SK-N-SH treated with all-trans-retinoic acid at 6 μM for 48 hours (cell line): ENCODE data around the gene KCNG2.

Experiments used
- ATAC-seq: fragments of 200-7000 bp; cut with Tn5 transposase; 3 replicates; pipeline ENCODE4 v1.9.1; 2020; ENCODE audit warnings: mild to moderate bottlenecking, moderate library complexity
- BACH2 ChIP-seq: fragments of 250-450 bp; sonication (Bioruptor Pico); IDR thresholded peaks from 2 replicates; pipeline ENCODE4 v1.9.0; 2021; ENCODE audit warnings: mild to moderate bottlenecking, borderline replicate concordance
- ESRRG ChIP-seq: fragments of 250-450 bp; sonication (Bioruptor Pico); IDR thresholded peaks from 2 replicates; pipeline ENCODE4 v1.6.1; 2021; ENCODE audit warnings: mild to moderate bottlenecking
- GLIS3 ChIP-seq: fragments of 250-450 bp; sonication (Bioruptor Pico); IDR thresholded peaks from 2 replicates; pipeline ENCODE4 v1.5.0; 2020; ENCODE audit warnings: mild to moderate bottlenecking, moderate library complexity
- ISL1 ChIP-seq: fragments of 250-450 bp; sonication (Bioruptor Pico); IDR thresholded peaks from 2 replicates; pipeline ENCODE4 v2.1.2; 2022; ENCODE audit warnings: mild to moderate bottlenecking, moderate library complexity
- PPARA ChIP-seq: fragments of 250-450 bp; sonication (Bioruptor Pico); IDR thresholded peaks from 2 replicates; pipeline ENCODE4 v1.5.0; 2020; ENCODE audit warnings: mild to moderate bottlenecking, borderline replicate concordance
- RARB ChIP-seq: fragments of 250-450 bp; sonication (Bioruptor Pico); IDR thresholded peaks from 2 replicates; pipeline ENCODE4 v1.8.0; 2021; ENCODE audit warnings: mild to moderate bottlenecking, moderate library complexity
- SNAI2 ChIP-seq: fragments of 250-450 bp; sonication (Bioruptor Pico); IDR thresholded peaks from 2 replicates; pipeline ENCODE4 v1.5.0; 2020; ENCODE audit warnings: mild to moderate bottlenecking, moderate library complexity
- TCF4 ChIP-seq: fragments of 250-450 bp; sonication (Bioruptor Pico); IDR thresholded peaks from 2 replicates; pipeline ENCODE4 v1.8.0; 2021; ENCODE audit warnings: mild to moderate bottlenecking, moderate library complexity, borderline replicate concordance
- ZC3H10 ChIP-seq: fragments of 250-450 bp; sonication (Bioruptor Pico); IDR thresholded peaks from 2 replicates; pipeline ENCODE4 v1.5.1; 2021; ENCODE audit warnings: mild to moderate bottlenecking, moderate library complexity
- ZFP3 ChIP-seq: fragments of 250-450 bp; sonication (Bioruptor Pico); IDR thresholded peaks from 2 replicates; pipeline ENCODE4 v1.5.0; 2020; ENCODE audit warnings: mild to moderate bottlenecking, moderate library complexity
- ZFP30 ChIP-seq: fragments of 450-650 bp; formaldehyde crosslinking; IDR thresholded peaks from 2 replicates; pipeline ENCODE4 v1.5.0; 2022; ENCODE audit warnings: mild to moderate bottlenecking, moderate library complexity
- ZNF565 ChIP-seq: fragments of 450-650 bp; formaldehyde crosslinking; conservative IDR thresholded peaks from 2 replicates; pipeline ENCODE4 v1.5.0; 2020; ENCODE audit warnings: low read depth, mild to moderate bottlenecking, moderate library complexity
- ZNF70 ChIP-seq: fragments of 450-650 bp; formaldehyde crosslinking; IDR thresholded peaks from 2 replicates; pipeline ENCODE4 v1.5.0; 2020; ENCODE audit warnings: mild to moderate bottlenecking, moderate library complexity
- ZNF8 ChIP-seq: fragments of 450-650 bp; formaldehyde crosslinking; IDR thresholded peaks from 2 replicates; pipeline ENCODE4 v1.5.0; 2020; ENCODE audit warnings: mild to moderate bottlenecking, moderate library complexity
- TF ChIP-seq, protein P1 (sequence below): fragments of 250-450 bp; sonication (Bioruptor Pico); IDR thresholded peaks from 2 replicates; pipeline ENCODE4 v1.8.0; 2021; ENCODE audit warnings: low read depth, mild to moderate bottlenecking, moderate library complexity, borderline replicate concordance
- TF ChIP-seq, protein P2 (sequence below): fragments of 250-450 bp; sonication (Bioruptor Pico); IDR thresholded peaks from 2 replicates; pipeline ENCODE4 v1.5.0; 2020; ENCODE audit warnings: mild to moderate bottlenecking, moderate library complexity
- TF ChIP-seq, protein P3 (sequence below): fragments of 250-450 bp; sonication (Bioruptor Pico); IDR thresholded peaks from 2 replicates; pipeline ENCODE4 v1.5.1; 2021; ENCODE audit warnings: mild to moderate bottlenecking, moderate library complexity
- TF ChIP-seq, protein P4 (sequence below): fragments of 250-450 bp; sonication (Bioruptor Pico); IDR thresholded peaks from 2 replicates; pipeline ENCODE4 v1.8.0; 2020; ENCODE audit warnings: mild to moderate bottlenecking, moderate library complexity, borderline replicate concordance

Gene KCNG2

DNA sequence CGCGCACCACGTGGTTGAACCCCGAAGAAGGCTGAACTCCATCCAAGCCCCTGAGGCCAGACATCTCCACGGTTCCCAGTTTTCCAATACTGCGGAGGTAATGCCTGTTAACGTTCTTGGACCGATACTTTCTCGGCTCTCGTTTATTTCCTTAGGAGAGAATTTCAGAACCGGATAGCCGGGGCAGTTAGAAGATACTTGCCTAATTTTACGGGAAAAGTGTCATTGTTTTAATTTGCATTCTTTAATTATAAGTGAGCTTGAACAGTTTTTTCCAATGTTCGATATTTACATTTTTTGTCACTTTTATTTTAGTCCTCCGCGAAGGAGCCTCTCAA lies 10.2 kb upstream of the KCNG2 start (continued):
- TF ChIP-seq ZNF8 (CRISPR knock-in tag) = no peak
- no peak for TF ChIP-seq ZFP30 (CRISPR knock-in tag)
- no peak for TF ChIP-seq ESRRG (CRISPR knock-in tag)
- no peak for TF ChIP-seq ZNF70 (CRISPR knock-in tag)
- TF ChIP-seq BACH2 (CRISPR knock-in tag) = no peak
- no peak for TF ChIP-seq ZC3H10 (CRISPR knock-in tag)
- TF ChIP-seq ZNF565 = no peak
- no peak for TF ChIP-seq SNAI2 (CRISPR knock-in tag)
- TF ChIP-seq ISL1 (CRISPR knock-in tag) = no peak

DNA sequence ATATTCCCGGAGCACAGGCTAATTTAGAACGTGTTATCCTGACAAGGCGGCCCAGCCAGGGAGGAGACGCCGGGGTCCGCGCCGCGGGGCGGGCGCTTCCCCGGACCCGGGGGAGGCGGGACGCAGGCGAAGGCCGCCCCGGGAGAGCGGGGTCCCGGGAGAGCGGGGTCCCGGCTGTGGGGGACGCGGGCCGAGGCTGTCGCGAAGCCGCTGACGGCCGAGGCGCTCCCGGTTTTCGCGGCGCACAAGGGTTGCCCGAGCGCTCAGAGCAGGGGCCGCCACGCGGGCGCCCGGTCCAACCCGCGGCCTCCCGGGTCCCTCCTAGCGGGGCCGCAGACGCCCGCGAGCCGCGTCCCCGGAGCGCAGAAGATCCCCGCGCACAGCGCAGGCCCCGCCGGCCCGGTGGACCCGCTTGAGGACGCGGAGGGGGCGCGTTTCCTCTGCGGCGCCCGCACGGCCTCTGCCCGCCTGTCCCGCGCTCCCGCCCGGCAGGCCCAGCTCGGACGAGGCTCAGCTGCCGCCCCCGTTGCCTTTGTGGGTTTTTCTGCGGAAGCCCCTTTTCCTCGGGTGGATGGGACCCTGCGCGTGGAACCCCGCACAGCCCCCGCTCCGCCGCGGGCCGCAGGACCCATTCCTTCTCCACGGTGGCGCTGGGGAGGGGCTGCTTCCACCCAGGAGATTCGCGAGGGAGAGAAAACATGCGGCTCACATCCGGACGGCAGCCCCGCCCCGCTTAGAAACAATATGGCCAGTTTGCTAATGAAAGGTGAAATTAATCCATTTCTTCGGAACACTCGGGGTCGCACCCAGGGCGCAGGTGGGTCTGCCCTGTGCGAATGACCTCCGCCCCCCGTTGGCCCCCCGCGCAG lies 9.6 kb upstream of the KCNG2 start:
- TF ChIP-seq ZFP3 (CRISPR knock-in tag) (no peak), ZNF565 (no peak), SNAI2 (CRISPR knock-in tag) (no peak), ZFP30 (CRISPR knock-in tag) (no peak), ZC3H10 (CRISPR knock-in tag) (no peak), ISL1 (CRISPR knock-in tag) (no peak), TCF4 (no peak), ZNF70 (CRISPR knock-in tag) (no peak), RARB (CRISPR knock-in tag) (no peak), BACH2 (CRISPR knock-in tag) (no peak), PPARA (CRISPR knock-in tag) (no peak)
- TF ChIP-seq, protein P1, sequence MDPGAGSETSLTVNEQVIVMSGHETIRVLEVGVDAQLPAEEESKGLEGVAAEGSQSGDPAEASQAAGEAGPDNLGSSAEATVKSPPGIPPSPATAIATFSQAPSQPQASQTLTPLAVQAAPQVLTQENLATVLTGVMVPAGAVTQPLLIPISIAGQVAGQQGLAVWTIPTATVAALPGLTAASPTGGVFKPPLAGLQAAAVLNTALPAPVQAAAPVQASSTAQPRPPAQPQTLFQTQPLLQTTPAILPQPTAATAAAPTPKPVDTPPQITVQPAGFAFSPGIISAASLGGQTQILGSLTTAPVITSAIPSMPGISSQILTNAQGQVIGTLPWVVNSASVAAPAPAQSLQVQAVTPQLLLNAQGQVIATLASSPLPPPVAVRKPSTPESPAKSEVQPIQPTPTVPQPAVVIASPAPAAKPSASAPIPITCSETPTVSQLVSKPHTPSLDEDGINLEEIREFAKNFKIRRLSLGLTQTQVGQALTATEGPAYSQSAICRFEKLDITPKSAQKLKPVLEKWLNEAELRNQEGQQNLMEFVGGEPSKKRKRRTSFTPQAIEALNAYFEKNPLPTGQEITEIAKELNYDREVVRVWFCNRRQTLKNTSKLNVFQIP (CRISPR knock-in tag) = no peak
- TF ChIP-seq, protein P2, sequence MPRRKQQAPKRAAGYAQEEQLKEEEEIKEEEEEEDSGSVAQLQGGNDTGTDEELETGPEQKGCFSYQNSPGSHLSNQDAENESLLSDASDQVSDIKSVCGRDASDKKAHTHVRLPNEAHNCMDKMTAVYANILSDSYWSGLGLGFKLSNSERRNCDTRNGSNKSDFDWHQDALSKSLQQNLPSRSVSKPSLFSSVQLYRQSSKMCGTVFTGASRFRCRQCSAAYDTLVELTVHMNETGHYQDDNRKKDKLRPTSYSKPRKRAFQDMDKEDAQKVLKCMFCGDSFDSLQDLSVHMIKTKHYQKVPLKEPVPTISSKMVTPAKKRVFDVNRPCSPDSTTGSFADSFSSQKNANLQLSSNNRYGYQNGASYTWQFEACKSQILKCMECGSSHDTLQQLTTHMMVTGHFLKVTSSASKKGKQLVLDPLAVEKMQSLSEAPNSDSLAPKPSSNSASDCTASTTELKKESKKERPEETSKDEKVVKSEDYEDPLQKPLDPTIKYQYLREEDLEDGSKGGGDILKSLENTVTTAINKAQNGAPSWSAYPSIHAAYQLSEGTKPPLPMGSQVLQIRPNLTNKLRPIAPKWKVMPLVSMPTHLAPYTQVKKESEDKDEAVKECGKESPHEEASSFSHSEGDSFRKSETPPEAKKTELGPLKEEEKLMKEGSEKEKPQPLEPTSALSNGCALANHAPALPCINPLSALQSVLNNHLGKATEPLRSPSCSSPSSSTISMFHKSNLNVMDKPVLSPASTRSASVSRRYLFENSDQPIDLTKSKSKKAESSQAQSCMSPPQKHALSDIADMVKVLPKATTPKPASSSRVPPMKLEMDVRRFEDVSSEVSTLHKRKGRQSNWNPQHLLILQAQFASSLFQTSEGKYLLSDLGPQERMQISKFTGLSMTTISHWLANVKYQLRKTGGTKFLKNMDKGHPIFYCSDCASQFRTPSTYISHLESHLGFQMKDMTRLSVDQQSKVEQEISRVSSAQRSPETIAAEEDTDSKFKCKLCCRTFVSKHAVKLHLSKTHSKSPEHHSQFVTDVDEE (CRISPR knock-in tag) = no peak
- TF ChIP-seq, protein P3, sequence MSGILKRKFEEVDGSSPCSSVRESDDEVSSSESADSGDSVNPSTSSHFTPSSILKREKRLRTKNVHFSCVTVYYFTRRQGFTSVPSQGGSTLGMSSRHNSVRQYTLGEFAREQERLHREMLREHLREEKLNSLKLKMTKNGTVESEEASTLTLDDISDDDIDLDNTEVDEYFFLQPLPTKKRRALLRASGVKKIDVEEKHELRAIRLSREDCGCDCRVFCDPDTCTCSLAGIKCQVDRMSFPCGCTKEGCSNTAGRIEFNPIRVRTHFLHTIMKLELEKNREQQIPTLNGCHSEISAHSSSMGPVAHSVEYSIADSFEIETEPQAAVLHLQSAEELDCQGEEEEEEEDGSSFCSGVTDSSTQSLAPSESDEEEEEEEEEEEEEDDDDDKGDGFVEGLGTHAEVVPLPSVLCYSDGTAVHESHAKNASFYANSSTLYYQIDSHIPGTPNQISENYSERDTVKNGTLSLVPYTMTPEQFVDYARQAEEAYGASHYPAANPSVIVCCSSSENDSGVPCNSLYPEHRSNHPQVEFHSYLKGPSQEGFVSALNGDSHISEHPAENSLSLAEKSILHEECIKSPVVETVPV (CRISPR knock-in tag) = no peak

DNA sequence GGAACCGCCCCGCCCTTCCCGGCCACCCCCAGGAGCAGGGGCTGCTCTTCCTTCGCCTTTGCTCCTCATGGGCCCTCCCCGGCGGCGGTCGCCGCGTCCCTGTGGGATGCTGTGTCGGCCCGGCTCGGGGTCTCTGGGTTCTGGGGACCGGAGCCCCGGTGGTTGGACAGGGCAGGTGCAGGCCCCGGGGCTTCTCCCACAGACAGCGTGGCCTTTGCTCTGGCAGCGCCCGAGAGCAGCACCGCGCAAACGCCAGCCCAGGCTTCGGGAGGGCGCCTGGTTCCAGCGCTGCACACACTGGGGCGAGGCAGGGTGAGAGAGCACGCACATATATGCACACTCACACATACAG lies 9.0 kb upstream of the KCNG2 start:
- no peak for TF ChIP-seq GLIS3 (CRISPR knock-in tag)
- TF ChIP-seq, protein P4, sequence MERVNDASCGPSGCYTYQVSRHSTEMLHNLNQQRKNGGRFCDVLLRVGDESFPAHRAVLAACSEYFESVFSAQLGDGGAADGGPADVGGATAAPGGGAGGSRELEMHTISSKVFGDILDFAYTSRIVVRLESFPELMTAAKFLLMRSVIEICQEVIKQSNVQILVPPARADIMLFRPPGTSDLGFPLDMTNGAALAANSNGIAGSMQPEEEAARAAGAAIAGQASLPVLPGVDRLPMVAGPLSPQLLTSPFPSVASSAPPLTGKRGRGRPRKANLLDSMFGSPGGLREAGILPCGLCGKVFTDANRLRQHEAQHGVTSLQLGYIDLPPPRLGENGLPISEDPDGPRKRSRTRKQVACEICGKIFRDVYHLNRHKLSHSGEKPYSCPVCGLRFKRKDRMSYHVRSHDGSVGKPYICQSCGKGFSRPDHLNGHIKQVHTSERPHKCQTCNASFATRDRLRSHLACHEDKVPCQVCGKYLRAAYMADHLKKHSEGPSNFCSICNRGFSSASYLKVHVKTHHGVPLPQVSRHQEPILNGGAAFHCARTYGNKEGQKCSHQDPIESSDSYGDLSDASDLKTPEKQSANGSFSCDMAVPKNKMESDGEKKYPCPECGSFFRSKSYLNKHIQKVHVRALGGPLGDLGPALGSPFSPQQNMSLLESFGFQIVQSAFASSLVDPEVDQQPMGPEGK (CRISPR knock-in tag) = no peak
- no peak for TF ChIP-seq ZFP3 (CRISPR knock-in tag)
- TF ChIP-seq, protein P2 (CRISPR knock-in tag) = no peak
- TF ChIP-seq, protein P3 (CRISPR knock-in tag) = no peak
- no peak for TF ChIP-seq ESRRG (CRISPR knock-in tag)
- ATAC-seq = no peak

More for the DNA sequence above, 9.6 kb upstream of the KCNG2 start:
- ATAC-seq = no peak
